Gastroesophageal sphincter (tissue), 4 donors: ENCODE results near the gene ALDH18A1. TPM values are rescaled to one million over a fixed set of nuclear protein-coding genes. Genes with fewer than 3 reads are reported as not detected.

ENCODE experiments used
- ATAC-seq: fragments of 150-250 bp; one replicate; pipeline ENCODE4 v1.9.1; 2016; ENCODE audit warnings: mild to moderate bottlenecking, moderate library complexity
- H3K27ac ChIP-seq, 4 donors: fragments of 200-600 bp; sonication (generic) in 3 of 4; 1 replicate in 3 of 4; 2 replicates in 1 of 4; pipeline ENCODE4 v1.5.1; 2016 to 2019
- H3K27me3 ChIP-seq: fragments of 200-600 bp; sonication (generic); one replicate; pipeline ENCODE4 v1.5.1; 2019
- H3K36me3 ChIP-seq, 2 donors: fragments of 200-600 bp; sonication (generic); one replicate each; pipeline ENCODE4 v1.5.1; 2019; ENCODE audit warnings: control low read depth in 1 of 2
- H3K4me1 ChIP-seq, 3 donors: fragments of 200-600 bp; sonication (generic); 1 replicate in 2 of 3; 2 replicates in 1 of 3; pipeline ENCODE4 v1.5.1; 2016 to 2019; ENCODE audit warnings: control low read depth in 2 of 3
- H3K4me3 ChIP-seq, 2 donors: fragments of 200-600 bp; sonication (generic); one replicate each; pipeline ENCODE4 v1.5.1; 2019; ENCODE audit warnings: mild to moderate bottlenecking in 1 of 2, moderate library complexity in 1 of 2
- H3K9me3 ChIP-seq, 3 donors: fragments of 200-600 bp; sonication (generic); one replicate each; pipeline ENCODE4 v1.5.1; 2017 to 2019; ENCODE audit warnings: control low read depth in 2 of 3
- CTCF ChIP-seq, 4 experiments: fragments of 200-600 bp in 2 of 4; fragments of 450-650 bp in 2 of 4; sonication (generic) in 1 of 4; IDR thresholded peaks; one replicate each; pipeline ENCODE4 v1.5.1; 2017 to 2019; ENCODE audit warnings: antibody characterized with exemption in 4 of 4, mild to moderate bottlenecking in 2 of 4, moderate library complexity in 2 of 4
- EP300 ChIP-seq: sonication (generic); formaldehyde crosslinking; IDR thresholded peaks from one replicate; pipeline ENCODE4 v1.6.1; 2017; ENCODE audit warnings: antibody characterized with exemption, mild to moderate bottlenecking
- POLR2A ChIP-seq, 2 donors: fragments of 450-650 bp; IDR thresholded peaks; one replicate each; pipeline ENCODE4 v1.6.1; 2017; ENCODE audit warnings: antibody characterized with exemption in 2 of 2, mild to moderate bottlenecking in 2 of 2, moderate library complexity in 1 of 2
- POLR2AphosphoS5 ChIP-seq: sonication (generic); formaldehyde crosslinking; IDR thresholded peaks from one replicate; pipeline ENCODE4 v1.6.1; 2017; ENCODE audit warnings: antibody characterized with exemption
- WGBS, 2 donors: methylation state at CpG; one replicate each; pipeline ENCODE4 v1.1.5; 2018; ENCODE audit warnings: low coverage in 1 of 2; 5-methylcytosine and 5-hydroxymethylcytosine counted together
- total RNA-seq, 4 donors: library from RNA; depleted of rRNA; stranded (reverse); fragments of >200 nt; gene quantifications; one replicate each; pipeline ENCODE4 v1.1.0, GENCODE V29; 2016

ALDH18A1 gene
- total RNA-seq, 4 donors from 2014 or later = 19.1 to 32.9 (median 26.7) TPM

GRCh38 chr10:95618101-95618500 is 38.4 kb downstream of the ALDH18A1 start:
- Histone ChIP-seq H3K36me3 (peaks cover 0 to 86% of the 10 kb centered on the region in 2 donors), H3K9me3 (no peaks in the 10 kb centered on the region), H3K27ac (no peak overlapping the region), H3K4me3 (no peak overlapping the region), H3K27me3 (no peaks in the 10 kb centered on the region), H3K4me1 (no peaks in the 10 kb centered on the region)
- 75 to 94% methylated on average over 4 of the region's 4 CpGs for WGBS, 2 donors
- no peak for ATAC-seq
- no peak for TF ChIP-seq CTCF (IDR thresholded peaks at IDR 0.05)
- no peak for TF ChIP-seq EP300
- no peak for TF ChIP-seq POLR2AphosphoS5
- TF ChIP-seq POLR2A (IDR thresholded peaks at IDR 0.05) = no peak

DNA sequence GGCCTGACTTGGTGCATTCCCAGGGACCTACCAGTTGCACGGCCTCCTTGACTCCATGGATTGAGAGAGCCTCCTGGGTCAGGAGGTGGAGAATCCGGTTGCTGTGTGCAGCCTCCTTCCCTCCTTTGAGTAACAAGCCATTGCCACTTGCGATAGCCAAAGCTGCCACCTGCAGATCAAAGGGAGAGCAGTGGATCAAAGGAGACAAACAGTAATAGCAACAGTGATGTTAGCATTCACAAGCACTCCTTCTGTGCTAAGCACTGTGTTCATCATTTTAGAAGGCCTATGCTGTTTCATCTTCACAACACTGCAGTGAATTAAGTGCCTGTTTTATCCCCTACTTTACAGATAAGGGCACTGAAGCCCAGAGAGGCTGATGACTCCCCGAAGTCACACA is 40.1 kb downstream of the ALDH18A1 start:
- ATAC-seq = no peak
- Histone ChIP-seq H3K4me1 (no peaks in the 10 kb centered on the region), H3K9me3 (no peaks in the 10 kb centered on the region), H3K27ac (no peak overlapping the region), H3K27me3 (no peaks in the 10 kb centered on the region), H3K4me3 (no peak overlapping the region), H3K36me3 (peaks cover 0 to 93% of the 10 kb centered on the region in 2 donors)
- 71 to 80% methylated on average over 1 of the region's 4 CpGs for WGBS, 2 donors
- TF ChIP-seq CTCF (IDR thresholded peaks at IDR 0.05) = no peak
- TF ChIP-seq EP300 = no peak
- no peak for TF ChIP-seq POLR2A (IDR thresholded peaks at IDR 0.05)
- no peak for TF ChIP-seq POLR2AphosphoS5

GRCh38 chr10:95613330-95613729 is 43.2 kb downstream of the ALDH18A1 start:
- TF ChIP-seq CTCF (IDR thresholded peaks at IDR 0.05) (no peak), POLR2AphosphoS5 (no peak)
- no peak overlapping the region for H3K4me3 ChIP-seq
- no peaks in the 10 kb centered on the region for H3K4me1 ChIP-seq
- no peaks in the 10 kb centered on the region for H3K9me3 ChIP-seq
- H3K27ac ChIP-seq = no peak overlapping the region
- H3K27me3 ChIP-seq = no peaks in the 10 kb centered on the region
- 75 to 94% methylated on average over 2 of the region's 2 CpGs for WGBS, 2 donors
- peaks cover 0 to 100% of the 10 kb centered on the region in 2 donors for H3K36me3 ChIP-seq
- no peak for ATAC-seq

GRCh38 chr10:95610727-95611126 is 45.8 kb downstream of the ALDH18A1 start:
- H3K27me3 ChIP-seq = no peaks in the 10 kb centered on the region
- peaks cover 0 to 21% (median 12%) of the 10 kb centered on the region in 3 donors for H3K4me1 ChIP-seq
- no peak for TF ChIP-seq EP300
- no peak for TF ChIP-seq CTCF (IDR thresholded peaks at IDR 0.05)
- TF ChIP-seq POLR2AphosphoS5 = no peak
- TF ChIP-seq POLR2A (IDR thresholded peaks at IDR 0.05) = no peak
- peaks cover 0 to 84% of the 10 kb centered on the region in 2 donors for H3K36me3 ChIP-seq
- H3K9me3 ChIP-seq = no peaks in the 10 kb centered on the region
- 96 to 100% methylated on average over 3 of the region's 3 CpGs for WGBS, 2 donors
- H3K27ac ChIP-seq = no peak overlapping the region
- no peak overlapping the region for H3K4me3 ChIP-seq
- ATAC-seq = no peak

DNA sequence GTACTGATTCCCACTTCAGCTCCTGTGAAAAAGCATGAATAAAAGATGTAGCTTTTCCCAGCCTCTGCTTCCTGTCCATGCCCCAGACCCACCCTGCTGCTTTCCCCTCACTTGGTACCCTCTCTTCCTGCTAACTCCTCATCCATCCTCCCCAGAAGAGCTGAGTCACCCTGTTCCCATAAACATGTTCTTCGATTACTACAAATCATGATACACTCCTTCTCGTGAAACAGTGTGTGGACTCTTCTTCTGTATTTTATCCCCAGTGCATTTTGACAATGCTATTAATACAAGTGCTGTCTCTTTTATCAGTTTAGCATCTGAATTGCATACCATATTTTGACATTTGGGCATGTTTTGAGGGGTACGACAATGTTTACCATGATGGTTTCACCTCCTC is 49.6 kb downstream of the ALDH18A1 start:
- H3K27ac ChIP-seq = peak overlapping the region in 3 of 4 donors; percentile 87 to 94 (median 93)
- 55 to 58% methylated on average over 2 to 3 of the region's 3 CpGs for WGBS, 2 donors
- TF ChIP-seq POLR2AphosphoS5 (peak; percentile 65), CTCF (IDR thresholded peaks at IDR 0.05) (no peak), EP300 (no peak), POLR2A (IDR thresholded peaks at IDR 0.05) (no peak)
- no peak overlapping the region for H3K4me3 ChIP-seq
- peaks cover 0 to 46% of the 10 kb centered on the region in 2 donors for H3K36me3 ChIP-seq
- peaks cover 9 to 39% (median 28%) of the 10 kb centered on the region in 3 donors for H3K4me1 ChIP-seq
- ATAC-seq = no peak
- no peaks in the 10 kb centered on the region for H3K27me3 ChIP-seq
- H3K9me3 ChIP-seq = no peaks in the 10 kb centered on the region
